ENCODE data around the gene CRTAC1.

The CRTAC1 gene

GRCh38 chr10:97975598-97975997, 54.8 kb downstream of the CRTAC1 start:
- no peak for TF ChIP-seq REST (IDR thresholded peaks at IDR 0.05; ENCODE audit: insufficient replicate concordance, low read depth)
- TF ChIP-seq SPI1 (IDR thresholded peaks at IDR 0.05; ENCODE audit: borderline replicate concordance, low read depth): no peak
- TF ChIP-seq, protein P1, sequence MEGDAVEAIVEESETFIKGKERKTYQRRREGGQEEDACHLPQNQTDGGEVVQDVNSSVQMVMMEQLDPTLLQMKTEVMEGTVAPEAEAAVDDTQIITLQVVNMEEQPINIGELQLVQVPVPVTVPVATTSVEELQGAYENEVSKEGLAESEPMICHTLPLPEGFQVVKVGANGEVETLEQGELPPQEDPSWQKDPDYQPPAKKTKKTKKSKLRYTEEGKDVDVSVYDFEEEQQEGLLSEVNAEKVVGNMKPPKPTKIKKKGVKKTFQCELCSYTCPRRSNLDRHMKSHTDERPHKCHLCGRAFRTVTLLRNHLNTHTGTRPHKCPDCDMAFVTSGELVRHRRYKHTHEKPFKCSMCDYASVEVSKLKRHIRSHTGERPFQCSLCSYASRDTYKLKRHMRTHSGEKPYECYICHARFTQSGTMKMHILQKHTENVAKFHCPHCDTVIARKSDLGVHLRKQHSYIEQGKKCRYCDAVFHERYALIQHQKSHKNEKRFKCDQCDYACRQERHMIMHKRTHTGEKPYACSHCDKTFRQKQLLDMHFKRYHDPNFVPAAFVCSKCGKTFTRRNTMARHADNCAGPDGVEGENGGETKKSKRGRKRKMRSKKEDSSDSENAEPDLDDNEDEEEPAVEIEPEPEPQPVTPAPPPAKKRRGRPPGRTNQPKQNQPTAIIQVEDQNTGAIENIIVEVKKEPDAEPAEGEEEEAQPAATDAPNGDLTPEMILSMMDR (IDR thresholded peaks at IDR 0.05; ENCODE audit: insufficient read depth, low read length): no peak
- no peak for TF ChIP-seq GABPA (IDR thresholded peaks at IDR 0.05; ENCODE audit: low read depth)
- TF ChIP-seq POLR2AphosphoS5 (IDR thresholded peaks at IDR 0.05; ENCODE audit: low read depth): no peak
- DNase-seq (ENCODE audit: low read depth in 1 of 2, low spot score in 1 of 2): no peak
- Histone ChIP-seq H3K4me3 (replicated peaks; ENCODE audit: insufficient read depth, low read length) (no peak overlapping the region), H3K27me3 (ENCODE audit: insufficient read depth, poor library complexity, severe bottlenecking) (peaks cover 12% of the 10 kb centered on the region), H3K27ac (replicated peaks) (no peak overlapping the region)

DNA sequence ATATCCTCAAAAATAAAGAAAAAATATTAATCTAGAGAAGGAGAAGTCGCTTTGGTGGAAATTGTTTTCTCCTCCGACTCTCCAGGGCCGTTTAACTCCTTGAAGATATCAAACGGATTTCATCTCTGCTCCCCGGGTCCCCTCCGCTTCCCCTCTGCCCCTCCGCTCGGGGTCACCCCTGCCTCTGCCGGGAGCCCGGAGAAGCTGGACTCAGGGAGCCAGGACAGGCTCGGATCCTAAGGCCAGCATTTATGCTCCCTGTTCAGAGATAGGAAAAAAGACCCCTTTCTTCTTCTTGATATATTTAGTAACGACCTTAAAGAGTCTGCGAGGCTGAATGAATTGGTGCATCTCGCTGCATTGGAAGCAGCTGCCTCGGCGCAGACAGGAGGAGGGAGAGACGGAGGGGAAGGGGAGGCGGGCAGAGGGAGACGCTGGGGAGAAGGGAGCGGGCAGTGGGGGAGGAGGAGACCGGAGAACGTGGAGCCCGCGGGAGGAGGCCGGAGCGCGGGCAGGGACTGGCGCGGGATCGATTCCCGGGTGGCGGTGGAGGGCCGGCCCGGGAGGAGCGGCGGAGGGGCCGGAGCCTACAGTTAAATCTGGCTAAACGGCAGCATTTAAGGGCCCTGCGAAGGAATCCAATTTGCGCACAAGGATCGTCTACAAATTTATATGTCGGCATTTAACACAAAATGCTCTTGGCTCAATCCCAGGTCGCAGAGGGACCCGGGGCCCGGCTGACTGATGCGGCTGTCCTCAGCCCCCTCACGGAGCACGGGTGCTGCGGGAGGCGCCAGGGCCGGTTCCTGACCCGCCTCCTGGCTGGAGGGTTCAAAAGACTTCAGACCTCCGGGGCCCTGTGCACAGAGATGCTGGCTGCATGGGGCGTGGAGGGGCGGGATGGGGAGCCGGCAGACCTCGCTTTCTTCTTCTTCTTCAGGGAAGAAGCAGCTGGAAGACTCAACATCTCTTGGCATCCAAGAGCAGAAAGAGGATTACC, 55.6 kb downstream of the CRTAC1 start:
- no peak for TF ChIP-seq SPI1 (IDR thresholded peaks at IDR 0.05; ENCODE audit: borderline replicate concordance, low read depth)
- peaks cover 12% of the 10 kb centered on the region for H3K27me3 ChIP-seq (ENCODE audit: insufficient read depth, poor library complexity, severe bottlenecking)
- DNase-seq (ENCODE audit: low read depth in 1 of 2, low spot score in 1 of 2): no peak
- no peak overlapping the region for H3K4me3 ChIP-seq (replicated peaks; ENCODE audit: insufficient read depth, low read length)
- no peak overlapping the region for H3K27ac ChIP-seq (replicated peaks)

DNA sequence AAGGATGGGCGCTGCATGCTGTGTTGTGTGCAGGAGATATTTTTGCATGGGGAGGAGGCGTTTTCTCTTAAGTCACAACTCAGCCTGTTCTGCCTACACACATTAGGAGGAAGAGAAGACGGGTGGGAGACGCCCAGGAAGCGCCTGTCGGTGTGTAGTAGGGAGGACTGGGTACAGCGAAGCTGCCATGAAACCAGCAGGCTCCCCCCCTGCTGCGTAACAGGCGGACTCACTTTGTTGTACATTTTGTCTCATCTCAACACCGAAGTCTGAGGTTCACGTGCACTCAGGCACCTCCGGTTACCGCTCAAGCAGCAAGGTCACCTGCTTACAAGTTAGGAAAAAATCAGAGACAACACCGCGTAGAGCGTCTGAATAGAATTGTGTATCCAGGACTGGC, 56.3 kb downstream of the CRTAC1 start:
- TF ChIP-seq, protein P1 (IDR thresholded peaks at IDR 0.05; ENCODE audit: insufficient read depth, low read length): no peak
- TF ChIP-seq REST (IDR thresholded peaks at IDR 0.05; ENCODE audit: insufficient replicate concordance, low read depth) (no peak), GABPA (IDR thresholded peaks at IDR 0.05; ENCODE audit: low read depth) (no peak), SPI1 (IDR thresholded peaks at IDR 0.05; ENCODE audit: borderline replicate concordance, low read depth) (no peak), POLR2AphosphoS5 (IDR thresholded peaks at IDR 0.05; ENCODE audit: low read depth) (no peak)
- no peak overlapping the region for H3K4me3 ChIP-seq (replicated peaks; ENCODE audit: insufficient read depth, low read length)
- peaks cover 12% of the 10 kb centered on the region for H3K27me3 ChIP-seq (ENCODE audit: insufficient read depth, poor library complexity, severe bottlenecking)
- no peak for DNase-seq (ENCODE audit: low read depth in 1 of 2, low spot score in 1 of 2)
- no peak overlapping the region for H3K27ac ChIP-seq (replicated peaks)

DNA sequence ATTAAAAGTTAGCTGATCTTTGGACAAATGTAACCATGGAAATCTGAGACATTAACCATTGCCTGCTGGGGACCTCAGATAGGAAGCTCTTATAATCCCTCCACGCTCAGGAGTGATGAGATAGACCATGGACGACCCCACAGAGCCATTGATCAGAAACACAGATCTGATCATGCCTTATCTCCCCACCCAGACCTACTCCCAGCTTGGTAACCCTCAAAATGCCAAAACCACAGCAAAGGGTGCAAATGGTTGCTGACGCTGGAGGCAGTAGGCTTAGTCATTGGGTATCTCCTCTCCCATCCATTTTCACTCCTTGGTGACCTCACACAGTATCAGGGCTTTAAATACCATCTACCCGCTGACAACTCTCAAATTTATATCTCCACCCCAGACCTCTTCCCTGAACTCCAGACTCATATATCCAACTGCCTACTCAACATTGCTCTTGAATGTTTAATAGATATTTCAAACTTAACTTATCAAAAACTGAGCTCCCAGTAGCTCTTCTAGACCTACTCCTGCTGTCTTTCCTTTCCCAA, 60.8 kb downstream of the CRTAC1 start:
- no peak for DNase-seq (ENCODE audit: low read depth in 1 of 2, low spot score in 1 of 2)
- Histone ChIP-seq H3K4me3 (replicated peaks; ENCODE audit: insufficient read depth, low read length) (no peak overlapping the region), H3K27ac (replicated peaks) (no peak overlapping the region), H3K27me3 (ENCODE audit: insufficient read depth, poor library complexity, severe bottlenecking) (peaks cover 14% of the 10 kb centered on the region)
- TF ChIP-seq GABPA (IDR thresholded peaks at IDR 0.05; ENCODE audit: low read depth) (no peak), REST (IDR thresholded peaks at IDR 0.05; ENCODE audit: insufficient replicate concordance, low read depth) (no peak), SPI1 (IDR thresholded peaks at IDR 0.05; ENCODE audit: borderline replicate concordance, low read depth) (no peak), POLR2AphosphoS5 (IDR thresholded peaks at IDR 0.05; ENCODE audit: low read depth) (no peak)
- TF ChIP-seq, protein P1 (IDR thresholded peaks at IDR 0.05; ENCODE audit: insufficient read depth, low read length): no peak

Data from HL-60 (cell line).